Measurements from ENCODE around the gene BCL2L15. TPM values are rescaled to one million over a fixed set of nuclear protein-coding genes. Genes with fewer than 3 reads are reported as not detected.

Gene BCL2L15
- total RNA-seq, 1 donor = under 0.01 TPM

DNA sequence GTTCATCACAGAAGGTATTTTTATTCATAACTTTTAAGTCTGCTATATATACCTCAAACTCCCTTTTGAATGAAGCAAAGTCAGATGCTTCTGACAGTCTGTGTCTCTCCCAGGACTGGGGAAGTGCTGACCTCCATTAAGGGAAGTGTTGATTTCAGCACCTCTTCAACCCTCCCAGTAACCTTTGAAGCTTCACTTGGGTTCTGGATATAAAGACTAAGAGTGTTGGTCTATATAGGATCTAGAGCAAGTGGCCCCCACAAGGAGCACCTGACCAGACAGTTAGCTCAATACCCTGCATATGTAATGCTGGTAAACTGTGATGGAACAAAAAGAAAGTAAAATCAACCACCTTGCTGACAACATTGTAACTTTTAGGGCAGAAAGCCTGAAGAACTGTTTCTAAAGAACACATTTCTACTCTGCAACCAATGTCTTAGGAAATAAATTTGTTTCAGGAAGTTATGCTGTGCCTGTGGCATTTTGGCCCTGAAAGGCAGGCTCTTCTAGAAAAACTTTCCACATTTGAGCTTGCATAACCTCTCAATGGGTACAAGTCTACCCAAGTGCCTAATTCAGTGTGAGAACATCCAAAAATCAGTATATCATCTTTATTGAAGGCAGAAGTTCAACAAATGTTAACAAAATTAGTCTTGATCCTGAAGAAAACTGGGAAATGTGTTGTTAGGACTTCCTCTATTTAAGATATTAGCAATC is 15.0 kb downstream of the BCL2L15 start:
- no peak overlapping the region for H3K4me3 ChIP-seq (ENCODE audit: low read depth, low read length)
- no peak for DNase-seq (ENCODE audit: low read depth)
- TF ChIP-seq, protein P1, sequence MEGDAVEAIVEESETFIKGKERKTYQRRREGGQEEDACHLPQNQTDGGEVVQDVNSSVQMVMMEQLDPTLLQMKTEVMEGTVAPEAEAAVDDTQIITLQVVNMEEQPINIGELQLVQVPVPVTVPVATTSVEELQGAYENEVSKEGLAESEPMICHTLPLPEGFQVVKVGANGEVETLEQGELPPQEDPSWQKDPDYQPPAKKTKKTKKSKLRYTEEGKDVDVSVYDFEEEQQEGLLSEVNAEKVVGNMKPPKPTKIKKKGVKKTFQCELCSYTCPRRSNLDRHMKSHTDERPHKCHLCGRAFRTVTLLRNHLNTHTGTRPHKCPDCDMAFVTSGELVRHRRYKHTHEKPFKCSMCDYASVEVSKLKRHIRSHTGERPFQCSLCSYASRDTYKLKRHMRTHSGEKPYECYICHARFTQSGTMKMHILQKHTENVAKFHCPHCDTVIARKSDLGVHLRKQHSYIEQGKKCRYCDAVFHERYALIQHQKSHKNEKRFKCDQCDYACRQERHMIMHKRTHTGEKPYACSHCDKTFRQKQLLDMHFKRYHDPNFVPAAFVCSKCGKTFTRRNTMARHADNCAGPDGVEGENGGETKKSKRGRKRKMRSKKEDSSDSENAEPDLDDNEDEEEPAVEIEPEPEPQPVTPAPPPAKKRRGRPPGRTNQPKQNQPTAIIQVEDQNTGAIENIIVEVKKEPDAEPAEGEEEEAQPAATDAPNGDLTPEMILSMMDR (IDR thresholded peaks at IDR 0.05; ENCODE audit: insufficient read depth, low read depth, low read length) = no peak

DNA sequence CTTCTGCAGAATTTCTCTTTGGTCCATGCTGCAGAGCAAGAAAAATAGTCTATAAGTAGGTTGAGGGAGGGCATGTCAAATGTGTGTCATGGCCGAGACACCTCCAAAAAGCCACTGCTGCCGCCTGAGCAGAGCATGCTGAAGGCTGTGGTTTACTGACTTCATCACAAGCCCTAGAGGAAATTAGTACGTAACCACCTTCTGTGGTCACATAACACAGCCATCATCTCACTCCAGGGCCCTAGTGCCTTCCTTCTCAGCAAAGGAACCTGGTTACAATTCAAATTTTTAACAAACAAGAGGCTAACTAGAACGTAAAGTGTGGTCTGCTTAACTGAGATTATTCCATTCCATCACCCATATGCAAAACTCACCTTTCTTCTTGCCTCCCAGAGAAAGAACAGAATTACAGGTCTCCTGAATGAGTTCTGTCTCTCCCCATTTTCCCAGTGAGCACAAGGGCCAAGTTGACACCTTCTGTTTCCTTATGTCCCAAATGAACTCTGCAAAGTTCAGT is 15.7 kb downstream of the BCL2L15 start, which contains the start of gene PTPN22:
TSS of gene PTPN22 (minus strand) at position 116 of the 517 bp plus-strand sequence.
- TF ChIP-seq, protein P1 (IDR thresholded peaks at IDR 0.05; ENCODE audit: insufficient read depth, low read depth, low read length) = no peak
- peak; percentile 42 for DNase-seq (ENCODE audit: low read depth)
- no peak within 1 kb of the TSS for H3K4me3 ChIP-seq (ENCODE audit: low read depth, low read length)

DNA sequence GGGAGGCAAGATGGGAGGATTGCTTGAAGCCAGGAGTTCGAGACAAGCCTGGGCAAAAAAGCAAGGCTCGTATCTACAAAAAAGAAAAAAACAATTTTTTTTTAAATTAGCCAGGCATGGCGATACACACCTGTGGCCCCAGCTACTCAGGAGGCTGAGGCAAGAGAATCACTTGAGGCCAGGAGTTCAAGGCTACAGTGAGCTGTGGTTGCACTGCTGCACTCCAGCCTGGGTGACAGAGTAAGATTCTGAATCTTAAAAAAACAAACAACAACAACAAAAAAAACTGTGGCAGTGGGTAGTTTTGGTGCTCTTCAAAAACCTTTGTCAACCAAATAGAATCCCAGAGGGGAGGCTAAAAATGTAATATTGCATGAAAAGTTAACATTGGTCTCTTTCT is 16.6 kb downstream of the BCL2L15 start:
- DNase-seq (ENCODE audit: low read depth) = no peak
- H3K4me3 ChIP-seq (ENCODE audit: low read depth, low read length) = no peak overlapping the region
- TF ChIP-seq, protein P1 (IDR thresholded peaks at IDR 0.05; ENCODE audit: insufficient read depth, low read depth, low read length) = no peak

DNA sequence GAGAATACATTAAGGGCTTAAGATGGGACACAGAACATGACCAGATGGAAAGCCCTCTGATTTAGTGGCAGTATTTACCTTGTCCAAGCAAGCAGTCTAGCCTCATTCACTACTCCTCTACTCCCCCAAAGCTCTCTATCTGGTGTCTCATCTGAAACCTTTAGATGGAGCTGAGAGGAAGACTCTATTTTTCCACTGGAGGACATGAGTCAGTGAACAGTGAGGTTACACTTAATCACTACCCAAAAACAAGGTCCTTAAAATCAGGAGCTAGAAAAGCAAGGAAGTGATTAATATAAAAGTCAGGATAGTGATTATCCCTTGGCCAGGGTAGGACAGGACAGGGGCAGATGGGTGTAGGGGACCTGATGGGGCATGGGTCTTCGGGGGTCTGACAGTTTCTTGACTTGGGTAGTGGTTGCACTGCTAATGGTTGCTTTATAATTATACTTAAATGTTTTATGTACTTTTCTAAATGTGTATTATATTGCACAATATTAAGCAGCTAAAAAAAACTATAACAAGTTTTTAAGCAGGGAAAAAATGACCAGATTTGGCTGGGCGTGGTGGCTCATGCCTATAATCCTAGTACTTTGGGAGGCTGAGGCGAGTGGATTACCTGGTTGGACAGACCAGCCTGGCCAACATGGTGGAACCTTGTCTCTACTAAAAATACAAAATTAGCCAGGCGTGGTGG is 18.8 kb downstream of the BCL2L15 start:
- no peak overlapping the region for H3K4me3 ChIP-seq (ENCODE audit: low read depth, low read length)
- DNase-seq (ENCODE audit: low read depth) = no peak
- TF ChIP-seq, protein P1 (IDR thresholded peaks at IDR 0.05; ENCODE audit: insufficient read depth, low read depth, low read length) = no peak

DNA sequence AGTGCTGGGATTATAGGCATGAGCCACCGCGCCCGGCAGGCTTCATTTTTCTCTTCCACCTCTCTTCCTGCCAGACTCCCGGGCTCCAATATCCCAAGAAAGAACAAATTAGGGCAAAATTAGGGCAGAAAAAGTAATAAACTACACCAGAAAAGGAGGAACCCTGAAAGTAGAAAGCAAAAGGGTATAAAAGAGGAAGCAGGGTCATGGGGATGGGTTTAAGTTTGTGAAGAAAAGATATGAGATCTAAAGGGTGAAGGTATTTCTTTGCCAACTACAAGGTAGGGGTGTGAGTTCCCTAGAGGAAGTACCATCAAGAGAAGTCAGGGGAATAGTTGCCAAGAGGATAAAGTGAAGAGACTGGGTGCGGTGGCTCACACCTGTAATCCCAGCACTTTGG is 25.7 kb downstream of the BCL2L15 start:
- DNase-seq (ENCODE audit: low read depth) = no peak

DNA sequence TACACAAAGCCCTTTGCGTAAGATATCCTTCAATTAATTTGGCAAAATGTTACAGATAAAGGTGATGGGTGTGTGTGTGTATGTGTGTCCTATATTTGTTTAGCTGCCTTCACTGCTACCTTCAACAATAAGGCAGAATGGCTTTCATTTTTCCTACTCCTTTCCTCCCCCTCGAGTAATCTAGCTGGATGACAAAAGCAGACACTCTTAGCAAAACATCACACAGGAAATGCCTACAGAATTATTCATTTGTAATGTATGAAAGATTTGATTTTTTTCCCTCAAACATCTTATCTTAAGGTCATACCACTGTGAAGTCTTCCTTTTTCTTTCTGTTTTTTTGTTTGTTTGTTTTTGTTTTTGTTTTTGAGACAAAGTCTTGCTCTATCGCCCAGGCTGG is 26.5 kb downstream of the BCL2L15 start:
- TF ChIP-seq, protein P1 (IDR thresholded peaks at IDR 0.05; ENCODE audit: insufficient read depth, low read depth, low read length) = no peak
- peak; percentile 68 for DNase-seq (ENCODE audit: low read depth)
- peak overlapping the region; percentile 29 for H3K4me3 ChIP-seq (ENCODE audit: low read depth, low read length)

More for the DNA sequence above, 25.7 kb downstream of the BCL2L15 start:
- TF ChIP-seq, protein P1 (IDR thresholded peaks at IDR 0.05; ENCODE audit: insufficient read depth, low read depth, low read length) = no peak
- H3K4me3 ChIP-seq (ENCODE audit: low read depth, low read length) = no peak overlapping the region

Data from fibroblast of villous mesenchyme (primary cell).